MM.1S (cell line): ENCODE results near the gene TMEM132D.

Experiments used
- CTCF ChIP-seq: fragments of 300-600 bp; sonication (generic); IDR thresholded peaks from 2 replicates; pipeline ENCODE4 v1.5.1; 2016; ENCODE audit warnings: antibody characterized with exemption, low read length, mixed read lengths
- EZH2phosphoT487 ChIP-seq: fragments of 300-600 bp; sonication (generic); IDR thresholded peaks from 2 replicates; pipeline ENCODE4 v1.6.1; 2018; ENCODE audit warnings: antibody characterized with exemption, low read length

GRCh38 chr12:129446696-129447095, 457.1 kb downstream of the TMEM132D start:
- TF ChIP-seq CTCF (no peak), EZH2phosphoT487 (no peak)
